BE2C (cell line): ENCODE data around the gene AUP1.
"Not testable (repeated sequence)": the region's sequence is repeated elsewhere in the genome, so short reads cannot be mapped to it uniquely, and the experiment has no call there.

Experiments
- DNase-seq: peaks from one replicate; pipeline ENCODE4 v3.0.0-alpha.2; 2020
- H3K27me3 ChIP-seq: fragments of 250-450 bp; sonication (Bioruptor Pico); 2 replicates; pipeline ENCODE4 v1.5.1; 2020; ENCODE audit warnings: mild to moderate bottlenecking
- H3K36me3 ChIP-seq: fragments of 250-450 bp; sonication (Bioruptor Pico); 2 replicates; pipeline ENCODE4 v1.5.1; 2020; ENCODE audit warnings: mild to moderate bottlenecking
- H3K4me1 ChIP-seq: fragments of 250-450 bp; sonication (Bioruptor Pico); 2 replicates; pipeline ENCODE4 v1.5.1; 2020
- H3K4me3 ChIP-seq: 2 replicates; pipeline ENCODE4 v1.5.1; 2011; ENCODE audit warnings: low read depth, low read length
- H3K9me3 ChIP-seq: fragments of 250-450 bp; sonication (Bioruptor Pico); 2 replicates; pipeline ENCODE4 v1.5.1; 2020
- TF ChIP-seq, protein P1 (sequence below): IDR thresholded peaks from 2 replicates; pipeline ENCODE4 v1.5.1; 2012; ENCODE audit warnings: mild to moderate bottlenecking, low read depth, low read length

Gene AUP1

DNA sequence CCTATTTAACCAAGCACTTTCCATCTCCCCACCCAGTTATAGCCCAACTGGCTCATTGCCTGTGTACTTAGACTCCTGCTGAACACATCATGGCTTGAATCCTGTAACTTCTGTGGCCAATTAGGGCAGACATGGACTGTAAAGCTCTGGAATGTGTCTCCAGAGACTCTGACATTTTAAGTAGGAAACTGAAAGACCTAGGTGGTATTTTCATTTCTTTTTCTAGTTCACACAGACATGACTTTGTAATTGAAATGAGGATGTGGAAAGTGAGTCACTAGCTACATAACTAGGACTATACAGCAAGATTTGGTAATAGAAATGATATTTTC is 37.2 kb upstream of the AUP1 start:
- Histone ChIP-seq H3K36me3 (no peaks in the 10 kb centered on the region), H3K9me3 (no peaks in the 10 kb centered on the region), H3K4me1 (no peaks in the 10 kb centered on the region), H3K27me3 (no peaks in the 10 kb centered on the region), H3K4me3 (no peak overlapping the region)
- TF ChIP-seq, protein P1, sequence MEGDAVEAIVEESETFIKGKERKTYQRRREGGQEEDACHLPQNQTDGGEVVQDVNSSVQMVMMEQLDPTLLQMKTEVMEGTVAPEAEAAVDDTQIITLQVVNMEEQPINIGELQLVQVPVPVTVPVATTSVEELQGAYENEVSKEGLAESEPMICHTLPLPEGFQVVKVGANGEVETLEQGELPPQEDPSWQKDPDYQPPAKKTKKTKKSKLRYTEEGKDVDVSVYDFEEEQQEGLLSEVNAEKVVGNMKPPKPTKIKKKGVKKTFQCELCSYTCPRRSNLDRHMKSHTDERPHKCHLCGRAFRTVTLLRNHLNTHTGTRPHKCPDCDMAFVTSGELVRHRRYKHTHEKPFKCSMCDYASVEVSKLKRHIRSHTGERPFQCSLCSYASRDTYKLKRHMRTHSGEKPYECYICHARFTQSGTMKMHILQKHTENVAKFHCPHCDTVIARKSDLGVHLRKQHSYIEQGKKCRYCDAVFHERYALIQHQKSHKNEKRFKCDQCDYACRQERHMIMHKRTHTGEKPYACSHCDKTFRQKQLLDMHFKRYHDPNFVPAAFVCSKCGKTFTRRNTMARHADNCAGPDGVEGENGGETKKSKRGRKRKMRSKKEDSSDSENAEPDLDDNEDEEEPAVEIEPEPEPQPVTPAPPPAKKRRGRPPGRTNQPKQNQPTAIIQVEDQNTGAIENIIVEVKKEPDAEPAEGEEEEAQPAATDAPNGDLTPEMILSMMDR, result no peak
- no peak for DNase-seq

DNA sequence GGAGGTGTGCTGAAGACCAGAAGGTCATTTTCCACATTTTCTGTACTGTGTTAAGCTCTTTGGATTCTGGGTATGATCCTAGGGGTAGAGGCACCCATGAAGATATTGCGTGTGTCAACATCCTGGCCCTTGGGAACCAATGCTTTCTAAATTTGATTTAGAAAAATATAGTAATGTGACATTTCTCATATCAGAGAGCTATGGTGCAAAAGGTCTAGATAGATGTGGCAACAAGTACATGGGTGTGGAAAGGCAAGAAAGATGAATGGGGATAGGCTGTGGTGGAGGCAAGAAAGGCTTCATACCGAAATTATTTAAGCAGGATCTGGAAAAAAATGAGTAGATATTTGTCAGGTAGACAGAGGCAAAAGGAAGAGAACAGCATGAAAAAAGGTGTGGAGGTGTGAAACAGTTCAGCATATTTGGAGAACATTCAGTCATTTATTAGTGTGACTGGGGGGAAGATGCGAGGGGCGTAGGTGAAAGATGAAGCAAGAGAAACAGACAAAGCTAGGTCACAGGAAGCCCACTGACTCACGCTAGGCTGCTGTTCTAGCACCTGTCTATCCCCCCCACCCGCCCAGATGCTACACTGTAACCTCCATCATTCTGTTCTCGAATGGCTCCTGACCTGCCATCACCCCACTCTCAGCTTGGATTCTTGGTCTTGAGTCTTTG is 36.7 kb upstream of the AUP1 start:
- no peak overlapping the region for H3K4me3 ChIP-seq
- no peak for DNase-seq
- H3K36me3 ChIP-seq, result no peaks in the 10 kb centered on the region
- H3K27me3 ChIP-seq, result no peaks in the 10 kb centered on the region
- H3K9me3 ChIP-seq, result no peaks in the 10 kb centered on the region
- H3K4me1 ChIP-seq, result no peaks in the 10 kb centered on the region
- TF ChIP-seq, protein P1, result no peak

DNA sequence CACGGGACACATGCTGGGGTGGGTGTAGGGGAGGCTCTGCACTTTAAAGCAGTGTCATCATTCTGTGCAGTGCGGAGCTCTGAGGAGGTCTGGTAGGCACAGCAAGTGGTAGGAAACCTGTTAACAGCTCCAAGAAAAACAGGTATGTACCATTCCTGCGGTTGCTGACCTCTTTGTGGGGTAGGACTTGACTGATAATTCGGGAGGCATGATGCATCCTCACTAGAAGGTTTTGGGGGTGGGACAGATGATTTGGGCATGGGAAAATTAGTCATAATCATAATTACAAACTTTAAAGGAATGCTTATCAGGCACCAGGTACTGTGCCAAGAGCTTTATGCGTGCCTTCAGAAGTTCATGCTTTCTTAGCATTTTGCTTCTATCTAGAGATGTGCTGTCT is 34.7 kb upstream of the AUP1 start:
- no peaks in the 10 kb centered on the region for H3K36me3 ChIP-seq
- no peaks in the 10 kb centered on the region for H3K27me3 ChIP-seq
- no peaks in the 10 kb centered on the region for H3K4me1 ChIP-seq
- H3K4me3 ChIP-seq, result no peak overlapping the region
- no peaks in the 10 kb centered on the region for H3K9me3 ChIP-seq
- TF ChIP-seq, protein P1, result no peak
- DNase-seq, result no peak

DNA sequence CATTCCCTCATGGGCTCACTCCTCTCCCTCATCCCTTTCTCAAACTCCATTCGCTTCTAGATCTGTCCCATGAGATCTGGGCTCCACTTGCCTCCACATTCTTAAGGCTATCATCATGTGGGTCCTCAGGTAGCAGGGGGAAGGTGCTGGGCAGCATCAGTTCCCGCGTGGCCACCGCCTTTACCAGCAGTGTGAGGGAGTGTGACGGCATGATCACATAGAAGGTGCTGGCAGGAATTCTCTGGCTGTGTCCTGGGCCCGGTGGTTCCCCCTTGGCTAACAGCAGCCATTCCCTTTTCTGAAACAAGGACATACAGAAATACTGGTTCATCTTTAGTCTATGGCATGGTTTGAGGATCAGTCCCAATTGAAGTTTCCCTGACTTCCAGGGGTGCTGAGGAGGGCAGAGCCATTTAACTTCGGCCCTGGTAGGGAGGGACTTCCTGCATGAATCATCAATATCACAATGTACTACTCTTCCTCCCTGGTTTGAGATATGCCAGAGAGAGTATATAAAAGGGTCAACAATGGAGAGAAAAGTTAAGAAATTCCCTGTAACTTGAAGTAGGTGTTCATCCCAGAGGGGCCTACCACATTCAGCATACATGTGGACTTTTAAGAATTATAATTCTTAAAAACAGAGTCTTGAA is 32.7 kb upstream of the AUP1 start:
- Histone ChIP-seq H3K4me1 (no peaks in the 10 kb centered on the region), H3K9me3 (no peaks in the 10 kb centered on the region), H3K27me3 (no peaks in the 10 kb centered on the region), H3K36me3 (no peaks in the 10 kb centered on the region), H3K4me3 (no peak overlapping the region)
- no peak for DNase-seq
- TF ChIP-seq, protein P1, result no peak

DNA sequence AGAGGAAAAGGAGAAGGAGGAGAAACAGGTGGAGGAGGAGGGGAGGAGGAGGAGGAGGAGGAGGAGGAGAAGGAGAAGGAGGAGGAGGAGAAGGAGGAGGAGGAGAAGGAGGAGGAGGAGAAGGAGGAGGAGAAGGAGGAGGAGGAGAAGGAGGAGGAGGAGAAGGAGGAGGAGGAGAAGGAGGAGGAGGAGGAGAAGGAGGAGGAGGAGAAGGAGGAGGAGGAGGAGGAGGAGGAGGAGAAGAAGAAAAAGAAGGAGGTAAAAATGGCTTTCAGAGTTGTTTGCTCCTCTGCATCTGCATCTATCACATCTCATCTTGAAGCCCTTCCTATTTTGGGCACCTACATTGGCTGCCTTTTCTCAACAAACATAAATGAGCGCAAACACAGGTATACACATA is 31.5 kb upstream of the AUP1 start:
- not testable (repeated sequence) for DNase-seq, H3K4me1 ChIP-seq, H3K36me3 ChIP-seq, H3K9me3 ChIP-seq, H3K27me3 ChIP-seq, H3K4me3 ChIP-seq

DNA sequence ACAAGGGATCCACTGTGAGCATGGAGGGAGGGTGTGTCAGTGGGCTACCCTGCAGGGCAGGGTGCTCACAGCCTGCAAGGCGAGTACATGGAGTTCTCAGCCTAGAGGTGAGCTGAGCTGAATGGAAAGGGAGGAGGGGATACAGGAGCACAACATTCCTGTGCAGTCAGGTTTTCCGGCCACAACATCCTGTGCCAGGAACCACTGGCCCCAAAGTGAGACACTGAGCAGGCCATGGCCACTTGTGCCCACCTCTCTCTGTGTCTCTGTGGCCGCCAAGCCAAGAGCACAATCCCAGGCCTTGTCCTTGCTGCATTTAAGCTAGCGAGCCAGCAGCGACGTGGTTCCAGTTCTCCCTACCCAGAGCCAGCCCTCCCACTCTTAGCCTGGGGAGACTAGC is 31.1 kb upstream of the AUP1 start:
- Histone ChIP-seq H3K27me3 (no peaks in the 10 kb centered on the region), H3K36me3 (no peaks in the 10 kb centered on the region), H3K9me3 (no peaks in the 10 kb centered on the region), H3K4me3 (no peak overlapping the region), H3K4me1 (no peaks in the 10 kb centered on the region)
- no peak for DNase-seq
- TF ChIP-seq, protein P1, result no peak
